MCF 10A (cell line): ENCODE data around the gene CXCL16. TPM values are rescaled to one million over a fixed set of nuclear protein-coding genes. Genes with fewer than 3 reads are reported as not detected.

ENCODE experiments used
- BruUV-seq: library from RNA; stranded (reverse); fragments of 400-500 nt; replicated peaks from 2 replicates; lab custom pipeline; 2021; lab: Mats Ljungman, UMichigan
- CTCF ChIA-PET: fragments of 300-600 bp; sonication (Branson Sonifier 250); formaldehyde crosslinking; extraction: SDS; loops from one replicate; lab custom pipeline; 2021; ENCODE audit warnings: antibody characterized with exemption, inconsistent platforms; lab: Yijun Ruan, JAX
- POLR2A ChIA-PET: fragments of 300-600, 350-650 bp; sonication (Branson Sonifier 250); formaldehyde crosslinking; extraction: SDS; loops from one replicate; lab custom pipeline; 2020; ENCODE audit warnings: antibody characterized with exemption, inconsistent platforms; lab: Yijun Ruan, JAX
- DNase-seq: peaks from one replicate; pipeline ENCODE4 v3.0.0-alpha.2; 2018; ENCODE audit not compliant: unreplicated experiment
- H3K27ac Mint-ChIP-seq: one replicate; pipeline ENCODE4 v1.8.0; 2022; ENCODE audit warnings: mild to moderate bottlenecking, low read depth, mixed read lengths; ENCODE audit not compliant: unreplicated experiment
- H3K27me3 Mint-ChIP-seq: one replicate; pipeline ENCODE4 v1.8.0; 2022; ENCODE audit warnings: mixed read lengths; ENCODE audit not compliant: insufficient read depth, unreplicated experiment
- H3K36me3 Mint-ChIP-seq: one replicate; pipeline ENCODE4 v1.8.0; 2022; ENCODE audit warnings: mild to moderate bottlenecking, moderate library complexity, mixed read lengths; ENCODE audit not compliant: insufficient read depth, unreplicated experiment
- H3K4me1 Mint-ChIP-seq: one replicate; pipeline ENCODE4 v1.8.0; 2022; ENCODE audit warnings: mixed read lengths; ENCODE audit not compliant: insufficient read depth, unreplicated experiment
- H3K4me3 Mint-ChIP-seq: one replicate; pipeline ENCODE4 v1.8.0; 2022; ENCODE audit warnings: mild to moderate bottlenecking, moderate library complexity, mixed read lengths; ENCODE audit not compliant: unreplicated experiment
- H3K9me3 Mint-ChIP-seq: one replicate; pipeline ENCODE4 v1.8.0; 2022; ENCODE audit warnings: mixed read lengths; ENCODE audit not compliant: unreplicated experiment
- intact Hi-C: fragments of 100-400 bp; cut with micrococcal nuclease; formaldehyde crosslinking; loops from 2 replicates; pipeline ENCODE4 v1.14.1; 2022
- total RNA-seq: library from RNA; stranded (reverse); gene quantifications from 2 replicates; pipeline ENCODE4 v1.2.3, GENCODE V29; 2022
- TF ChIP-seq, protein P1 (sequence below): fragments of 200-600 bp; IDR thresholded peaks from one replicate; pipeline ENCODE4 v1.8.0; 2022; ENCODE audit warnings: antibody characterized with exemption, mild to moderate bottlenecking; ENCODE audit not compliant: unreplicated experiment

Gene CXCL16
- total RNA-seq, 1 experiment from 2014 or later: 16.7 TPM

DNA sequence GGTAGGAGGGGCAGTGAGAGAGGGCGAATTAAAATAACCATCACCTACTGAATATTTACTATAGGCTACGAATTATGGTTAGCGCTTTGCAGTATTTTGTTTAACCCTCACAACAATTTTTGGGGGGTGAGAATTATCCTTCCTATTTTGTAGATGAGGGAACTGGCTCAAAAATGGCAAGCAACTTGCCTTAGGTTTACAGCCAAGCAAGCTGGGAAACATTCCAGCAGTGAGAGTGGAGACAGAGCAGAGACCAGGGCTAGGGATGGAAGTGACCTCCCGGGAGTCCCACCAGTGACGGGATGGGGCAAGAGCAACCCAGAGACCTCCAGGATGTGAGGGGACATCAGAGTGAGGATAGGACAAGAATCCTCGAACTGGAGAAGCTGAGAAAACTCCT is 46.8 kb upstream of the CXCL16 start:
- TF ChIP-seq, protein P1, sequence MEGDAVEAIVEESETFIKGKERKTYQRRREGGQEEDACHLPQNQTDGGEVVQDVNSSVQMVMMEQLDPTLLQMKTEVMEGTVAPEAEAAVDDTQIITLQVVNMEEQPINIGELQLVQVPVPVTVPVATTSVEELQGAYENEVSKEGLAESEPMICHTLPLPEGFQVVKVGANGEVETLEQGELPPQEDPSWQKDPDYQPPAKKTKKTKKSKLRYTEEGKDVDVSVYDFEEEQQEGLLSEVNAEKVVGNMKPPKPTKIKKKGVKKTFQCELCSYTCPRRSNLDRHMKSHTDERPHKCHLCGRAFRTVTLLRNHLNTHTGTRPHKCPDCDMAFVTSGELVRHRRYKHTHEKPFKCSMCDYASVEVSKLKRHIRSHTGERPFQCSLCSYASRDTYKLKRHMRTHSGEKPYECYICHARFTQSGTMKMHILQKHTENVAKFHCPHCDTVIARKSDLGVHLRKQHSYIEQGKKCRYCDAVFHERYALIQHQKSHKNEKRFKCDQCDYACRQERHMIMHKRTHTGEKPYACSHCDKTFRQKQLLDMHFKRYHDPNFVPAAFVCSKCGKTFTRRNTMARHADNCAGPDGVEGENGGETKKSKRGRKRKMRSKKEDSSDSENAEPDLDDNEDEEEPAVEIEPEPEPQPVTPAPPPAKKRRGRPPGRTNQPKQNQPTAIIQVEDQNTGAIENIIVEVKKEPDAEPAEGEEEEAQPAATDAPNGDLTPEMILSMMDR: no peak
- no peak for DNase-seq
- intact Hi-C loops: no loop called here
- Mint-ChIP-seq H3K9me3 (no peaks in the 10 kb centered on the region), H3K36me3 (no peaks in the 10 kb centered on the region), H3K4me3 (no peak overlapping the region), H3K27me3 (peaks cover 17% of the 10 kb centered on the region), H3K27ac (no peak overlapping the region), H3K4me1 (peaks cover 18% of the 10 kb centered on the region)
- POLR2A ChIA-PET: interaction anchor here (0.6 to 1.2 kb wide), 3 partner anchors 98 to 181 kb away, joined by 3 to 5 read pairs (median 3); partner anchors contain the start of gene SPAG7
- BruUV-seq: no TSS peak
- CTCF ChIA-PET: interaction anchor here (0.6 to 6.0 kb wide), 9 partner anchors 23 to 99 kb away, joined by 3 to 88 read pairs (median 3); no protein-coding TSS in a partner anchor

DNA sequence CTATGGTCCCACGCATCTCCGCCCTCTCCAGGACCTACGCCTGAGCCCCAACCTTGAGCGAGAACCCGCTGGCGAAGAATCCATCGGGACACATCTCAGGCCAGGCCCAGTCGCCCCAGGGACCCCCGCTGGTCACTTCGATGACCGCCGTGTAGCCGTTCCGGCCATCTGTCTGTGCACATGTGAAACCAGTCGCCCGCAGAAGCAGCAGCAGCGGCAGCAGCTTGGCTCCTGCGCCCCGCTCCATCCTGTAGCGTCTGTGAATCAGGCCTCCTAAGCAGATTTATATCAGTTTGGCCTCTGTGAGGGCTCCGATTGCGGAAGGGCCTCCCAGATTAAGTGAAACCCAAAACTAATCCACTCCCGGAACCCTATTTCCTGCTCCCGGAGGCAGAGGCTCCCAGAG is 46.4 kb upstream of the CXCL16 start, which contains the start of gene VMO1:
TSS of gene VMO1 (minus strand) at position 259 of the 406 bp plus-strand sequence. CDS start at position 247, 12 bp downstream.
- no peak for DNase-seq
- no peaks in the 10 kb centered on the region for H3K36me3 Mint-ChIP-seq
- H3K4me3 Mint-ChIP-seq: no peak within 1 kb of the TSS
- peaks cover 14% of the 10 kb centered on the region for H3K4me1 Mint-ChIP-seq
- BruUV-seq: no TSS peak
- ChIA-PET CTCF (interaction anchor here (0.6 to 6.0 kb wide), 7 partner anchors 23 to 100 kb away, joined by 3 to 88 read pairs (median 3); no protein-coding TSS in a partner anchor), POLR2A (interaction anchor here (0.6 to 1.2 kb wide), 4 partner anchors 64 to 181 kb away, joined by 3 to 5 read pairs (median 3); partner anchors contain the start of gene SPAG7)
- intact Hi-C loops: no loop called here
- H3K9me3 Mint-ChIP-seq: no peaks in the 10 kb centered on the region
- H3K27ac Mint-ChIP-seq: no peak within 1 kb of the TSS
- H3K27me3 Mint-ChIP-seq: peaks cover 17% of the 10 kb centered on the region
- TF ChIP-seq, protein P1: no peak

DNA sequence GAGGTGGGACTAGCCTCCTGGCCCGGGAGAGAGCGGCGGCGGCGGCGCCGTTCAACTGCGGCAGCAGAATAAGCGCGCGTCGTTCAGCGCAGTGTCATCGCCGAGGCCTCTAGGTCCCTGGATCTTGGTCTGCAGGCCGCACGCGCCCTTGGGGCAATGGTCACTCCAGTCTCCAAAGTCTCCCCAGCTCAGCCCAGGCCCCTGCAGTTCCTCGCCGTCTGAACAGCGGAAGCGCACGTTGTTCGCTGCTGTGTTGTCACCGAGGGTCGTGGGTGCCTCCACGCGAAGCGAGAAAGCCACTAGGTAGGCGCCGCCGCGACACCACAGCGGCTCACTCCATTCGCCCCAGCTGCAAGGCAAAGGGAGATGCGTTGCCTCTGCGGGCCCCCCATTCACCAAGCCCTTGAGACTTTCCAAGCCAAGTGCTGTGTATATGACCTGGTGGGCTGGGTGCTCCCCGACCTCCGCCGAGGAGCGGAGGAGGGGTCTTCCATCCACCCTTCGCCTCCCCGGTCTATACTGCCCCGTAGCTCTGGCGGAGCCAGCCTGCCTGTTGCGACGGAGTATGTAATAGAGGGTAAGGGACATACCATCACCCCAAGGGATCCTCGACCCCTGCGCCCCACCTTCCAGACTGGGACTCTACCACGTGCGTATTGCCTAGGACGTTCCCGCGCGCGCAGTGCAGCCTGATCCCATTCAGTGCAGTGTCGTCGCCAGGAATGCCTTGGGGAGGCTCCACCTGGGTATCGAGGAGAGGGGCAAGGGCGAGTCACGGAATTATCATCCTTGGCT is 45.8 kb upstream of the CXCL16 start:
- intact Hi-C loops: no loop called here
- TF ChIP-seq, protein P1: no peak
- POLR2A ChIA-PET: interaction anchor here (1.1 kb wide), 1 partner anchor 63 kb away, joined by 3 read pairs; no protein-coding TSS in a partner anchor
- Mint-ChIP-seq H3K27me3 (peaks cover 20% of the 10 kb centered on the region), H3K4me1 (peaks cover 8% of the 10 kb centered on the region), H3K4me3 (no peak overlapping the region), H3K36me3 (no peaks in the 10 kb centered on the region), H3K27ac (no peak overlapping the region), H3K9me3 (no peaks in the 10 kb centered on the region)
- no peak for DNase-seq
- CTCF ChIA-PET: interaction anchor here (0.5 to 6.0 kb wide), 3 partner anchors 100 to 169 kb away, joined by 3 to 88 read pairs (median 4); no protein-coding TSS in a partner anchor
- no TSS peak for BruUV-seq

DNA sequence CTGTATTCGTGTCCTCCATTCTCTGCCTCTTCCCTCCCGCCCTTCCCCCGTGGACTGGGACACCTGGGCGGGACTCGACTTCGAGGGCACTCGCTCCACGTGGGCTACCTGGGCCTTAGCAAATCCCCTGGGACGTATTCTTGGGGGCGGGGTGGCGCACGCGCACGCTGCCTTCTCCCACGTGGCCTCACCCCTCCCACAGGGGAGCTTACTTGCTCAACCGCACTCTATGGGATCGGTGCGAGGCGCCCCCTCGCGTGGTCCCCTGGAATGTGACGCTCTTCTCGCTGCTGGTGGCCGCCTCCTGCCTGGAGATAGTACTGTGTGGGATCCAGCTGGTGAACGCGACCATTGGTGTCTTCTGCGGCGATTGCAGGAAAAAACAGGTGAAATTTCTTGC is 42.9 kb upstream of the CXCL16 start:
- no peaks in the 10 kb centered on the region for H3K4me1 Mint-ChIP-seq
- H3K36me3 Mint-ChIP-seq: no peaks in the 10 kb centered on the region
- H3K27me3 Mint-ChIP-seq: peaks cover 39% of the 10 kb centered on the region
- no peak for DNase-seq
- H3K27ac Mint-ChIP-seq: no peak overlapping the region
- H3K9me3 Mint-ChIP-seq: no peaks in the 10 kb centered on the region
- H3K4me3 Mint-ChIP-seq: no peak overlapping the region
- ChIA-PET POLR2A (no interaction called here), CTCF (interaction anchor here (0.5 to 0.7 kb wide), 2 partner anchors 82 to 105 kb away, joined by 3 to 4 read pairs; no protein-coding TSS in a partner anchor)
- intact Hi-C loops: no loop called here
- TF ChIP-seq, protein P1: no peak
- BruUV-seq: no TSS peak
